Smooth muscle cell (in vitro differentiated cells): ENCODE results near the gene ATP2C2. TPM values are rescaled to one million over a fixed set of nuclear protein-coding genes. Genes with fewer than 3 reads are reported as not detected.

ENCODE experiments used
- DNase-seq: peaks from one replicate; lab custom pipeline; 2025; ENCODE audit not compliant: unreplicated experiment; lab: John Stamatoyannopoulos, UW
- H2AFZ ChIP-seq: fragments of 200-600 bp; sonication (generic); 2 replicates; pipeline ENCODE4 v1.6.0; 2016; ENCODE audit warnings: antibody characterized with exemption, low read depth, mild to moderate bottlenecking
- H3F3A ChIP-seq: fragments of 200-600 bp; sonication (generic); 2 replicates; pipeline ENCODE4 v1.6.0; 2017; ENCODE audit warnings: antibody characterized with exemption, low read depth
- H3K27ac ChIP-seq: fragments of 200-600 bp; sonication (generic); 2 replicates; pipeline ENCODE4 v1.5.1; 2016; ENCODE audit warnings: low read depth, mild to moderate bottlenecking
- H3K27me3 ChIP-seq: fragments of 200-600 bp; sonication (generic); 2 replicates; pipeline ENCODE4 v1.6.1; 2016; ENCODE audit warnings: low read depth, mild to moderate bottlenecking
- H3K36me3 ChIP-seq: fragments of 200-600 bp; sonication (generic); 2 replicates; pipeline ENCODE4 v1.5.1; 2016; ENCODE audit warnings: low read depth
- H3K4me1 ChIP-seq: fragments of 200-600 bp; sonication (generic); 2 replicates; pipeline ENCODE4 v1.5.1; 2016; ENCODE audit warnings: low read depth
- H3K4me2 ChIP-seq: fragments of 200-600 bp; sonication (generic); 2 replicates; pipeline ENCODE4 v1.6.0; 2016; ENCODE audit warnings: mild to moderate bottlenecking
- H3K4me3 ChIP-seq: fragments of 200-600 bp; sonication (generic); 2 replicates; pipeline ENCODE4 v1.5.1; 2016; ENCODE audit warnings: mild to moderate bottlenecking
- H3K79me2 ChIP-seq: fragments of 200-600 bp; sonication (generic); 2 replicates; pipeline ENCODE4 v1.6.0; 2016; ENCODE audit warnings: low read depth, mild to moderate bottlenecking
- H3K9ac ChIP-seq: fragments of 200-600 bp; sonication (generic); 2 replicates; pipeline ENCODE4 v1.6.0; 2016; ENCODE audit warnings: low read depth
- H3K9me3 ChIP-seq: fragments of 200-600 bp; sonication (generic); replicated peaks from 2 replicates; pipeline ENCODE4 v1.5.1; 2016; ENCODE audit warnings: low read depth
- H4K20me1 ChIP-seq: fragments of 200-600 bp; sonication (generic); 2 replicates; pipeline ENCODE4 v1.6.0; 2016; ENCODE audit warnings: low read depth
- CTCF ChIP-seq: fragments of 200-600 bp; sonication (generic); IDR thresholded peaks from 2 replicates; pipeline ENCODE4 v1.5.1; 2017; ENCODE audit warnings: borderline replicate concordance, mild to moderate bottlenecking, antibody characterized with exemption; ENCODE audit not compliant: insufficient read depth, poor library complexity, severe bottlenecking
- WGBS: methylation state at CpG from one replicate; pipeline ENCODE4 v1.1.7; 2016; ENCODE audit warnings: low lambda C conversion rate; 5-methylcytosine and 5-hydroxymethylcytosine counted together
- polyA plus RNA-seq: library from polyadenylated mRNA; unstranded; fragments of >200 nt; fragmentation: Nextera tagmentation; extraction: Ambion mirVana; gene quantifications from 2 replicates; pipeline ENCODE4 v1.2.1, GENCODE V29; 2016
- total RNA-seq: library from RNA; depleted of rRNA; stranded (reverse); fragments of >200 nt; gene quantifications from 2 replicates; pipeline ENCODE4 v1.2.3, GENCODE V29; 2014

The ATP2C2 gene
- total and polyA plus RNA-seq, 2 experiments from 2014 or later: 3.1 to 4.1 TPM

GRCh38 chr16:84414789-84415326, 46.5 kb downstream of the ATP2C2 start:
- no peaks in the 10 kb centered on the region for H3K4me1 ChIP-seq
- H3F3A ChIP-seq: no peaks in the 10 kb centered on the region
- no peaks in the 10 kb centered on the region for H3K79me2 ChIP-seq
- no peaks in the 10 kb centered on the region for H3K27me3 ChIP-seq
- H3K4me2 ChIP-seq: no peak overlapping the region
- H3K36me3 ChIP-seq: no peaks in the 10 kb centered on the region
- no peak for TF ChIP-seq CTCF
- no peaks in the 10 kb centered on the region for H4K20me1 ChIP-seq
- no peak for DNase-seq
- no peaks in the 10 kb centered on the region for H3K9me3 ChIP-seq
- no peak overlapping the region for H2AFZ ChIP-seq
- H3K27ac ChIP-seq: no peak overlapping the region
- no peak overlapping the region for H3K9ac ChIP-seq
- H3K4me3 ChIP-seq: no peak overlapping the region
- WGBS: 86% methylated on average over 12 of the region's 12 CpGs

GRCh38 chr16:84416407-84417321, 48.3 kb downstream of the ATP2C2 start:
- H3K4me1 ChIP-seq: no peaks in the 10 kb centered on the region
- H3K4me2 ChIP-seq: no peak overlapping the region
- H3K27ac ChIP-seq: no peak overlapping the region
- H3K9me3 ChIP-seq: no peaks in the 10 kb centered on the region
- H3K36me3 ChIP-seq: no peaks in the 10 kb centered on the region
- no peak overlapping the region for H3K9ac ChIP-seq
- TF ChIP-seq CTCF: no peak
- 83% methylated on average over 20 of the region's 20 CpGs for whole genome bisulfite sequencing
- H3K4me3 ChIP-seq: no peak overlapping the region
- H2AFZ ChIP-seq: no peak overlapping the region
- no peaks in the 10 kb centered on the region for H3K27me3 ChIP-seq
- no peaks in the 10 kb centered on the region for H3F3A ChIP-seq
- no peak for DNase-seq
- H4K20me1 ChIP-seq: no peaks in the 10 kb centered on the region
- no peaks in the 10 kb centered on the region for H3K79me2 ChIP-seq

- Histone ChIP-seq H3F3A (no peaks in the 10 kb centered on the region), H3K27me3 (no peaks in the 10 kb centered on the region), H3K4me1 (no peaks in the 10 kb centered on the region), H2AFZ (no peak overlapping the region), H3K9me3 (no peaks in the 10 kb centered on the region), H3K27ac (no peak overlapping the region), H4K20me1 (no peaks in the 10 kb centered on the region), H3K79me2 (no peaks in the 10 kb centered on the region), H3K4me3 (no peak overlapping the region), H3K4me2 (no peak overlapping the region), H3K9ac (no peak overlapping the region), H3K36me3 (no peaks in the 10 kb centered on the region)
- 95% methylated on average over 25 of the region's 25 CpGs for WGBS
- DNase-seq: no peak
- no peak for TF ChIP-seq CTCF
Measured at GRCh38 chr16:84418056-84418849, 49.9 kb downstream of the ATP2C2 start.
